Activated CD8-positive, alpha-beta memory T cell treated with anti-CD3 and anti-CD28 coated beads for 24 hours (primary cell): Measurements from ENCODE around the gene PRXL2A.
"Not testable (repeated sequence)": the region's sequence is repeated elsewhere in the genome, so short reads cannot be mapped to it uniquely, and the experiment has no call there.

ENCODE experiments used
- DNase-seq: peaks from one replicate; pipeline ENCODE4 v3.0.0-alpha.2; 2020

Gene PRXL2A

GRCh38 chr10:80477813-80478212 is 69.5 kb downstream of the PRXL2A start:
- DNase-seq: peak; percentile 50

GRCh38 chr10:80480373-80480772 is 72.0 kb downstream of the PRXL2A start:
- DNase-seq: not testable (repeated sequence)

GRCh38 chr10:80480852-80481251 is 72.5 kb downstream of the PRXL2A start:
- peak; percentile 24 for DNase-seq

- no peak for DNase-seq
These were observed 75.9 kb downstream of the PRXL2A start for GRCh38 chr10:80484243-80484642.

GRCh38 chr10:80484676-80485075 is 76.3 kb downstream of the PRXL2A start:
- no peak for DNase-seq

- DNase-seq: peak; percentile 72
These were observed 77.0 kb downstream of the PRXL2A start for GRCh38 chr10:80485076-80485945.

- DNase-seq: no peak
These were observed 77.8 kb downstream of the PRXL2A start for GRCh38 chr10:80485946-80486764.
